Sigmoid colon (tissue), 3 donors: Measurements from ENCODE around the gene SLC4A3.

ENCODE experiments used
- POLR2A ChIP-seq, 2 donors: fragments of 450-650 bp; IDR thresholded peaks; one replicate each; pipeline ENCODE4 v1.6.1; 2016; ENCODE audit warnings: antibody characterized with exemption in 2 of 2, mild to moderate bottlenecking in 2 of 2, moderate library complexity in 2 of 2
- TF ChIP-seq, protein P1 (sequence below), 4 experiments: fragments of 450-650 bp in 3 of 4; fragments of 200-600 bp in 1 of 4; IDR thresholded peaks; one replicate each; pipeline ENCODE4 v1.5.1; 2016 to 2019; ENCODE audit warnings: antibody characterized with exemption in 4 of 4, mild to moderate bottlenecking in 3 of 4, moderate library complexity in 2 of 4

DNA sequence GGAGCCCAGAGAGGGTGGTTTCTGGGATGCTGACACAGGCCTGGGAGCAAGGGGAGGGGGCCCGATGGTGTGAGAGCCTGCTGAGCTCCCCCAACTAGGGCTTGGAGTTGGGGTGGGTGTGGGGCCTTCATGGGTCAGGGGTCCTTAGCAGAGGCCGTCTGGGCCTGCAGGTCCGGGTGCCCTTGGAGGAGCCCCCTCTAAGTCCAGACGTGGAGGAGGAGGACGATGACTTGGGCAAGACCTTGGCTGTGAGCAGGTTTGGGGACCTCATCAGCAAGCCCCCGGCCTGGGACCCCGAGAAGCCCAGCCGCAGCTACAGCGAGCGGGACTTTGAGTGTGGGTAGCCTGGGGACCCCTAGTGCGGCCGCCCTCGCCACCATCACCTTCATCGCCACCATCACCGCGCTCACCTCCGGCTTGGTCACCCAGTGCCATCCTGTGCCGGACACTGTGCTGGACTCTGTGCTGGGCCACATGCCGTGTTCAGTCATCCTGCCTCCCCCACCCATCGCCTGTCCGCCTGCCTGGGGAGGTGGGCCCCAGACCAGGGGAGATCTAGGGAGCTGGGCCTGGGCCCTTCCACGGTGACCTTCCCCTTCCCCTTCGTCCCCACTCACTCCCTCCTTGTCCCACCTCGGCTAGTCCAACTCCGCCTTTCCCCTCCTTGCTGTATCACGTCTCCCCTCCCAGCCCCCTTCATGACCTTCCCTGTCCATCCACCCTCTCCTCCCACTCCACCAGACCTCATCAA lies 980 bp downstream of the SLC4A3 start:
- TF ChIP-seq, protein P1, sequence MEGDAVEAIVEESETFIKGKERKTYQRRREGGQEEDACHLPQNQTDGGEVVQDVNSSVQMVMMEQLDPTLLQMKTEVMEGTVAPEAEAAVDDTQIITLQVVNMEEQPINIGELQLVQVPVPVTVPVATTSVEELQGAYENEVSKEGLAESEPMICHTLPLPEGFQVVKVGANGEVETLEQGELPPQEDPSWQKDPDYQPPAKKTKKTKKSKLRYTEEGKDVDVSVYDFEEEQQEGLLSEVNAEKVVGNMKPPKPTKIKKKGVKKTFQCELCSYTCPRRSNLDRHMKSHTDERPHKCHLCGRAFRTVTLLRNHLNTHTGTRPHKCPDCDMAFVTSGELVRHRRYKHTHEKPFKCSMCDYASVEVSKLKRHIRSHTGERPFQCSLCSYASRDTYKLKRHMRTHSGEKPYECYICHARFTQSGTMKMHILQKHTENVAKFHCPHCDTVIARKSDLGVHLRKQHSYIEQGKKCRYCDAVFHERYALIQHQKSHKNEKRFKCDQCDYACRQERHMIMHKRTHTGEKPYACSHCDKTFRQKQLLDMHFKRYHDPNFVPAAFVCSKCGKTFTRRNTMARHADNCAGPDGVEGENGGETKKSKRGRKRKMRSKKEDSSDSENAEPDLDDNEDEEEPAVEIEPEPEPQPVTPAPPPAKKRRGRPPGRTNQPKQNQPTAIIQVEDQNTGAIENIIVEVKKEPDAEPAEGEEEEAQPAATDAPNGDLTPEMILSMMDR (IDR thresholded peaks at IDR 0.05), result no peak
- no peak for TF ChIP-seq POLR2A (IDR thresholded peaks at IDR 0.05)
